NCI-H2029 treated with DMSO at 0.1 percent for 48 hours (cell line): ENCODE data around the gene CILP.

Source experiments
- DNase-seq: peaks from one replicate; lab custom pipeline; 2025; lab: John Stamatoyannopoulos, UW

Gene CILP

DNA sequence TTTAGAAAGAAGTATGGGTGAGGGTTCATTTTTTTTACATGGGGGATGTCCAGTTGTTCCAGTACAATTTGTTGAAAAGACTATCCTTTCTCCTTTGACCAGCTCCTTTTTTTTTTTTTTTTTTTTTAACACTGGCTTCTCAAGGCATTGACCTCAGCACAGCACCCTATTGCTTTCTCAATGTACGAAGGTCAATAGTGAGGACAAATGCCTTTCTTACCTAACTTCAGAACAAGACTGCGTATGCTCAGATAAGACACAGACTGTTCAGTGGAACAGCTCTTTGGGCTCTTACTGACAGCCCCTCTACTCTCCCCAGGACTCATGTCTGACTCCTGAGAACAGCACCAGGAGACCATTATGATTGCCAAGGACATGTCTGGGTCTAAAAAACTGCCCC lies 10.4 kb upstream of the CILP start:
- DNase-seq = no peak

DNA sequence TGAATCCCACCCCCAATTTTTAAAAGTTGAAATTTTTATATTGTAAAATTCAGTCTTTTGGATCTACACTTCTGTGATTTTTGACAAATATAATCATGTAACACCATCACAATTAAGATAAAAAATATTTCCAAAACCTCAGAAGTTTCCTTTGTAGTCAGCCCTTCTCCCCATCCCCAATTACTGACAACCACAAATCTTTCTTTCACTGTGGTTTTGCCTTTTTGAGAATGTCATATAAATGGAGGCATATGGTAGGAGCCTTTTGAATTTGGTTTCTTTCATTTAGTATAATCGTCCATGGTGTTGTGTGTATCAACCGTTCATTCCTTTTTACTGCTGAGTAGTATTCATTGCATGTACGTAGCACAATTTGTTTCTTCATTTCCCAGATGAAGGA lies 7.9 kb upstream of the CILP start:
- DNase-seq = no peak

DNA sequence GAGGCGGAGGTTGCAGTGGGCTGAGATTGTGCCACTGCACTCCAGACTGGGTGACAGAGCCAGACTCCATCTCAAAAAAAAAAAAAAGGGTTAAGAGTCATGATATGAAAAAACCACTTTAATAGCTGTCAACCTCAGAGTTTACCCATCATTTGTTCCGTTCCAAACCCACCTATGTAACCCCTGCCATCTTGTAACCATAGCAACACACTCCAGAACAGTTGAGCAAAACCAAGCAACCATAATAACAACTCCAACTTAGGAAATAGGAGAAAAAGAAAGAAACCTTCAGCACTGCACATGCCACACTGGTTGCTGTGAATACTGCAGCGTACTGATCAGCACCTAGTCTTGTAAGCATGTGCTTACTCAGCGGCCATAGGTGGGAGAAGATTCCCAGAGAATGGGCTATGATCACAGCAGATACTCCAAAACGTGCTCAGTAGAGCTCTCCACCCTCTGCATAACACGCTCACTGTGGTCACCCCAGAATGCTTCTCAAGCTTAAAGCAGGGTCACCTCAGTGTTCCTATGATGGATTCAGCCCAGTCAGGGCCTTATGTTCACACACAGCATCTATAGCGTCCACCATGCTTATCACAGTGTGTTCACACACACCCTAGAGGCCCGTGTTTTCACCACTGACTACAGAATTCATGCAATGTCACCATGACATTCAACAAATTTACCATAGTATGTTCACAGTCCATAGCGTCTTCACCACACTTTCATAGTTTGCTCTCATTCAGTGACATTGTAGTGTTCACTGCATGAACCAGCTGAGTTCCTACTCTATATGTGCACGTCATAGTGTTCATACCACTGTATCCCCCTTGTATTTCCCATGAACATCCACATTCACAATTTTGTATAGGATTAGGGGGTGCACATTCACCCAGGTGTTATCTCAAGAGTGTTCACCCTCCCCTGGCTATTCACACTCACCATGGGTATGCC lies 6.5 kb upstream of the CILP start:
- no peak for DNase-seq

DNA sequence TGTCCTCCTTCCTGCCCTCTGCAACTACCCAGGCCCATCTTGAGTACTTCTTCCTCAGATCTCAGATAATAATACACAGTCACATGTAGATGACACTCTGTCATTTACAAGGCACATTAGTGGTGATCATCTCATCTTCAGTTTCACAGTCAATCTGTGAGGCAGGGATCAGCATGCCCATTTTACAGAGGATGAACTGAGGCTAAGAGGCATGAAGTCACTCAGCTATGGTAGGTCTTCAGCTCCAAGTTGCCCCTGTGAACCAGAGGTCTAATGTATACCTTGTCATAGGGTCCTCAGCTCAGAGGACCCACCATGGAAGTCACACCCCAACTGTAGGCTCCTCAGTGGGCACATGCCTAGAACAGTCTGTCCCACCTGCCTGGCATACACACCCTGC lies 4.2 kb upstream of the CILP start:
- no peak for DNase-seq

DNA sequence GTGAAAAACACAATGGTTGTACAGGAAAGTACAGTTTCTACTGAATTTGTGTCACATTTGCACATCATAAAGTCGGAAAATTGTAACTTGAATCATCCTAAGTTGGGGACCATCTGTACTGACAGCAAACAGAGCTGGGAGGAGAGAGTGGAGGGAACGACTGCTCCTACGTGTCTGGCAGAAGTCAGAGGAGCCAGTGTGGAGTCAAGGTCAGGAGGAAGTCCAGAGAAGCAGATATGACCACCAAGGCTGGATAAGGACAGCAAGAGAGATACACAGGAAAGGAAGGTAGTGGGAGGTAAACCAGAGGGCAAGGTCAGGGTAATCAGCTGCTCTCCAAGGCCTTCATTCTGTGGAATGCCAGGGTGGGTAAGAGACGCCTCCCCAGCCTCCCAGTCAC lies 2.7 kb upstream of the CILP start:
- DNase-seq = no peak

DNA sequence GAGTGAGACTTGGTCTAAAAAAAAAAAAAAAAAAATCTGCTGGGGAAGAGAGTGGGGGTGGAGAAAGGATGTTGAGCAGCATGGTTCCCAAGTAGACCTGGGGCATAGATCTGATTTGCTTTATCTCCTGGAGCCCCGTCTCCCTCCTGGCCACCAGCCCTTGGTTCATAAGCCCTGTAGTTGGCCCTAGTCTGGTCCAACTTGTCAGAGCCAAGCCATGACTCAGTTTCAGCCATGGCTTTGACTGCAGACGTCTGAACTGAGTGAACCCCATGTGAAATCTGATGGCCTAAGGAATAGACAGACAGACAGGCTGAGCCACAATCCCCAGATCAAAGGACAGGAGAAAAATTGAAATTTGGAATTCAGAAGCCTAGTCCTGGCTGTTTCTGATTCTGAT lies 2.0 kb upstream of the CILP start:
- DNase-seq = no peak

DNA sequence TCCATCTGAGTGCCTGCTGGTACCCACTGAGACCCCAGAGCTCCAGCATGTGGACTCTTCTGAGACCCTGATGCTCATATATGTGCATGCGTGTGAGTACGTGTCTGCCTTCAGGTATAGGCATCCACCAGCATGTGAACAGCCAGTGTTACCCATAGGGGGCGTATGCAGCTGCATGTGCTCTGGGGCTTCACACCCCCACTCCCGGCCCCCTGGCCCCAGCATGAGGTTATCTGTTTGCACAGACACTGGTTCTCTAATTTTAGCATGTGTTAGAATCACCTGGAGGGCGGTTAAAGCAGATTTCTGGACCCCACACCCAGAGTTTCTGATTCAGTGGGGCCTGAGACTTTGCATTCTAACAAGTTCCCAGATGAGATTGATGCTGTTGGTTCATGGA lies 824 bp upstream of the CILP start:
- DNase-seq = no peak

DNA sequence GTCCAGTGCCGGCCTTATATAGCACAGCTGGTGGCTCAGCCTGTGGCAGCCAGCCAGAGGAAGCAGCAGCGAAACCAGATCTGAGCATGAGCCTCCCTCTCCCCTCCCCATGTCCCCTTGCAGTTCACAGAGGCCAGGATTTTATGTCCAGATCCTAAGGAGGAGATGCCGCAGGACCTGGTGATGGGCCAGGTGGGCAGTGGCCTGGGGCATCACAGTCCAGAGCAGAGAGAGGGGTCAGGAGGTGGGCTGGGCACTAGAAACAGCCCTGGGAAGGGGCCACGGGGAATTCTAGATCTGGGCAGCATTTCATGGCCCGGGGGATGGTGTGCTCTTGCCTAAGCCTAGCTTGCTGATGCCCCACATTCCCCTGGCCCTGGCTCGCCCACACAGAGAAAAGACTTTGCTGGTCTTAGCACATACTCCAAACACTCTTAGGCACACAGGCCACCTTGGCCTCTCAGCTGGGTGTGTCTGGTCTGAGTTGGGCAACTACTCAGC lies 259 bp upstream of the CILP start:
- DNase-seq = no peak

DNA sequence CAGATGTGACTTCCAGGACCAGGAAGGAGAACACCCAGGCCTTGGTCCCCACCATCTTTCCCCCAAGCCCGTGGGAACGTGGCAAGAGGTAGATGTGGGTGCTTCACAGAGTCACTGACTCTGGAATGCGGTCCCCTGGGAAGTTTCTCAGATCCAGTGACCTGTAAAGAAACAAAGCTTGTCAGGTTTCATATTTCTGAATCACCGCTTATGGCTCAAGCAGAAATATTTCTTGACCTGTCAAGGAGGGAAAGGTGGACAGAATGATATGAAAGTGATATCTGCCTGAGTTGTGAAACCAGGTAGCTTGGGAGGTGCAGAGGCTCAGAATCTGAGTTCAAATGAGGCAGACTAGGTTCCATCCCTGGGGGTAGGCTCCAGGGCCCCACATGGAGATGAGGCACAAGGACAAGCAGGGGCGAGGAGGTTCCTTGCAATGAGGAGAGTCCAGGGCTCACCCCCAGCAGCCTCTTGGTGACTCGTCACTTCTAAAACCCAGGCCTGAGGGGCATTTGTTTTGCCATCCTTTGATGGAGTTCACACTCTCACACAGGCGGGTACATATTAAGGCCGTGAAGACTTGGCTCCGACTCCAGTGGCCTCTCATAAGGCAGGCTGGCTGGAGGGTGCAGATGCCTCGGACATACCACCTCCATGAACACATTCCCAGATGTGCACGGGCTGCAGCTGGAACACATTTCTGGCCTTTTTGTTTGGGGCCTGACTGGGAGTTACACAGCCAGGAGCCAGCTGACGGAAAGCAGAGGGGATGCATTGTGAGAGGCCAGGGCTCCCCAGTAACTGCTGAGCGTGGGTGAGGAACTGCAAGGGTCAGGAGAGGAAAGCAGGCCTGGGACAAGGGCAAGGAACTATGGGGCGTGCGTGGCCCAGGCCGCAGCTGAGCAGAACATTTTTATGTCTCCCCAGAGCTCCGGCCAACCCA lies 1.3 kb downstream of the CILP start:
- no peak for DNase-seq

DNA sequence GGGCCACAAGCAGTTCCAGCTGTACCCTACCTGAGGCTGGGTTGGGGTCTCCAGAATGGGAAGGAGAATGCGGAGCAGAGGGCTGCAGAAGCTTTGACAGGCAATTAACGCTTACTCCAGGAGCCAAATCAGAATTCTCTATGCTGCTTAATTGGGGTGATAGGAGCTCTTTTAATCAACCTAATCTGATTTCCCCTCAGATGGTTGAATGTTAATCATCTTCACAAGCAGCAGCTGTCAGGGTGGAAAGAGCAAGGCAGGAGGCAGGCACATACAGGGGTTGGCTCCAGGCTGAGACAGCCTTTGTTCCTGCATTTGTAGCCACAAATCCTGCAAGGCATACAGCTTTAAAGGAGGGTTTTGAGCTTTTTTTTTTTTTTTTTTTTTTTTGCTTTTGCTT lies 2.6 kb downstream of the CILP start:
- no peak for DNase-seq

DNA sequence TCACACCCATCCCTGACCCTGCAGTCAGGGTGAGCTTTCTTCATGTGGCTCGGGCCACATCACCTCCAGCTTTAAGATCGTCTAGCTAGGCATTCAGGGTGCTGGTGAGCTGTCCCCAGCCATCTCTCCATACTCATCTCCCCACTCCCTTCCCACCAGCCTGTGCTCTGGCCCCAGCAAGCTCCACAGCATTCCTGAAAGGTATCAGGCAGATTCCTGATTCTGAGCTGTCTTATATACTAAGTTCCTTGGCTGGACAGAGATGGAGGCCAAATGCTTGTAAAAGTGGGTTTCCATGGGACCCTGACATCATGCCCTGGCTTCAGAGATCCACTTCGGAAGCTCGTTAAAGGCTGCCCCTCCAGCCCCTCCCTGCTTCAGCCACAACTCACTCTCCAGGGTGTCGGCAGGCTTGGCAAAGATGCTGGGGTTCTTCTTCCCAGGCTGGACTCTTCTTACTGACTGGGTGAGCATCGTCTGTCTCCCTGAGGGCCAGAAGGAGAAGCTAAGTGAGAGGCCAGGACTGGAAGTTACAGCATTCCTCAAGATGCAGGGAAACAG lies 3.9 kb downstream of the CILP start:
- DNase-seq = no peak

DNA sequence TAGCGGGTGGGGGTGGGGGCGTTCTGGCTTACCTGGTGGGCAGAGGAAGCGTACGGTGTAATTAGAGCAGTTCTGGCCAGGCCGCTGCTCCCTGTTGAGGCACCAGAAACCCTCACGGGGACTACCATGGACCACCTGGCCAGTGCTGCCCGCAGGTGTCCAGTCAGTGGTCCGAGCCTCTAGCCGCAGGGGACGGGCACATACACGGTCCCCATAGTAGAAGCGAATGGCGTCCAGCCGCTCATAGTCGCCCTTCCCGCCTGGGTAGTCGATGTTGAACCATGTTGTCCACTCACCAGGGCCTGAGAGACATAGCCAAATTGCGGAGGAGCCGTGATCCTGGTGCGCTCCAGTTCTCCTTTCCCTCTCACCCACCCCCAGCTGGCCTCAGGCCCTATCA lies 4.5 kb downstream of the CILP start:
- DNase-seq = no peak

DNA sequence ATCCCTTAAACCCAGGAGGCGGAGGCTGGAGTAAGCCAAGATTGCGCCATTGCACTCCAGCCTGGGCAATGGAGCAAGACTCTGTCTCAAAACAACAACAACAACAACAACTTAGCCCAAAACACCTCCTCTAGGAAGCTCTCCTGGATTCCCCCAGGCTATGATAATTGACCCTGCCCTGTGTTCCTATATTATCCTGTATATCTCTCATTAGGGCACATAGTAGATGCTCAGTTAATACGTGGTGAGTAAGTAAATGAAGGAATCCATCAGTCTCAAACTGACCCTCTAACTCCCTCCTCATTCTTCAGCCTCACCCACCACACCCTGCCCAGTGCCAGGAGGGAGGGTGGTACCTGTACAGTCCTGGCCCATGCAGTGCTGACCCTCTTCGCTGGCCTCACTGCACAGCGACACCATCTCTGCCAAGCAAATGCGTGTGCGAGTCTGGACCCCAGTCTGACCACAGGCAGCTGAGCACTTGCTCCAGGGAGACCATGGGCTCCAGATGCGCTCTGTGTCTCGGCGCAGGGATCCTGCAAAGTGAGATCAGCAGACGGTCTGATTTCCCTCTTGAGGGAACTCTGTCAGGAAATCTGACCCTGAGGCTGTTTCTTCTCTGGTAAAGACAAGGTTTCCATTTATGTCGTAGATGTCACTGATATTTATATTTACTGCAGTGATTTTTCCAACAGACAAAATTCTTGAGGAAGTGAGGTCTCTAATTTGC lies 6.2 kb downstream of the CILP start:
- no peak for DNase-seq

DNA sequence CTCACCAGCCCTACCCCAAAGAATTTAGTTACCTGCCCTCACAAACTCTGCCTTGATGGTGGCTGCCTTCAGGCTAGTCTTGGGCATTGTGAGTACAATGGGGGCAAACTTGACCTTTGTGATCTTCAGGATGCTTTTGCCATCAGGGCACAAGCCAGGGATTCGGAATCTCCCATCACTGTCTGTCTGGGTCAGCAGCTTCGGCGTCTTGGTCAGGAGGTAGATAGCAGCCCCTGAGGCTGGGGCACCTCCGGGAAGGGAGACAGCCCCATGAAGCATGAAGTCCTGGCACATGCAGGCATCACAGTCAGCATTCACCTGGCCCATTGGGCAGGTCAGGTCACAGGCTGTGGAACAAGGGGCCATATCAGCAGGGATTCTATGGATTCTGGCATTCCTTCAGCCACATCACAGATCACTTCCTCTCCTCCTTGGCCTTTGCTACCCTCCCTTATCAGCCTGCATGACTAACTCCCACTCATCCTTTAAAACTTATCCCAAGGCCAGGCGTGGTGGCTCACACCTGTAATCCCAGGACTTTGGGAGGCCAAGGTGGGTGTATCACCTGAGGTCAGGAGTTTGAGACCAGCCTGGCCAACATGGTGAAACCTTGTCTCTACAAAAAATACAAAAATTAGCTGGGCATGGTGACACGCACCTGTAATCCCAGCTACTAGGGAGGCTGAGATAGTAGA lies 6.9 kb downstream of the CILP start:
- no peak for DNase-seq

DNA sequence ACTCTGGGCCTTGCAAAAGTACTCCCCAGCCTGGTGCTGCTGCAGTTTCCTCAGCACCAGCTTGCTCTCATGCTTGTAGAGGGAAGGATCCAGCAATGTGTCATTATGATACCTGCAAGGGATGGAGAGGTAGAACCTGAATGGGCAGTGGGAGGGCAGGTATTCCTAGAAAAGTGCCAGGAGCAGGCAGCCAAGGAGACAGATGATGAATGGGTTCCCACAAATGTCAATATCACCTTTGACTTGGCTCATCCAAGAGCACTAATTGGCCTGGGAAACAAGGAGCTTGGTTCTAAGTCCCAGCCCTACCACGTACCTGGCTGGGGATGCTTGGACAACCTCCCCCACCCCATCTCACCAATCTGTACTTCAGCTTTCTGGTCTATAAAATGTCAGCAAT lies 9.4 kb downstream of the CILP start:
- no peak for DNase-seq

DNA sequence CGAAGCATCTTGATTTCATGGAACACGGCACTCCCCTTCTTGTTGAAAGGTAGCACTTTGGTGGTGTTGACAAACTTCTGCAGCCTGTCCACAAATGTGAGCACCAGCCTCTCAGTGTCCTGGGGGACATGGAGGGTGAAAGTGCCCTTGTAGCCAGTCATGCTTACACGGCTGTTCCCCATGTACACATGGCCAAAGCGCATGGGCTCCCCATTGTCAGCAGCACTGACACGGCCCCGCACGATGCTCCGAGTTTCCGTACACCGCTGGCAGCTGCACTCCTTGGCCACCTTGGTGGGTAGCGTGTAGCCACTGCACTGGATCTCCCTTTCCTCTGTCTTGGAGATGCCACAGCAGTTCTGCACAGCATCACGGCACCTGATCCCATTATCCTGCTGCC lies 12.7 kb downstream of the CILP start:
- DNase-seq = no peak

DNA sequence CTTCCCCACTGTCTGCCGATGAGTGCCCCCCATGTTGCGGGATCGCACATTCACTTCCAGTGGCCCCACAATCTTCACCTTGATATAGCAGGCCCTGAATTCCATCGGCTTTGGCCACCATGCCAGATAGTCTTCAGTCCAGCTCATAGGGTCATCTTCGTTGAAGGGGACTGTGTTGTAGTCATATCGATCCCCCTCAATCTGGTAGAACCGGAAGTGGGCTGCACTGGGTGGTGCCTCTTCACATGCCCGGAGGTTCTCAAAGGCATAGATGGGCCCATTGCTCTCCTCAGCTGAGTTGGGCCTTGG lies 14.0 kb downstream of the CILP start:
- DNase-seq = no peak

DNA sequence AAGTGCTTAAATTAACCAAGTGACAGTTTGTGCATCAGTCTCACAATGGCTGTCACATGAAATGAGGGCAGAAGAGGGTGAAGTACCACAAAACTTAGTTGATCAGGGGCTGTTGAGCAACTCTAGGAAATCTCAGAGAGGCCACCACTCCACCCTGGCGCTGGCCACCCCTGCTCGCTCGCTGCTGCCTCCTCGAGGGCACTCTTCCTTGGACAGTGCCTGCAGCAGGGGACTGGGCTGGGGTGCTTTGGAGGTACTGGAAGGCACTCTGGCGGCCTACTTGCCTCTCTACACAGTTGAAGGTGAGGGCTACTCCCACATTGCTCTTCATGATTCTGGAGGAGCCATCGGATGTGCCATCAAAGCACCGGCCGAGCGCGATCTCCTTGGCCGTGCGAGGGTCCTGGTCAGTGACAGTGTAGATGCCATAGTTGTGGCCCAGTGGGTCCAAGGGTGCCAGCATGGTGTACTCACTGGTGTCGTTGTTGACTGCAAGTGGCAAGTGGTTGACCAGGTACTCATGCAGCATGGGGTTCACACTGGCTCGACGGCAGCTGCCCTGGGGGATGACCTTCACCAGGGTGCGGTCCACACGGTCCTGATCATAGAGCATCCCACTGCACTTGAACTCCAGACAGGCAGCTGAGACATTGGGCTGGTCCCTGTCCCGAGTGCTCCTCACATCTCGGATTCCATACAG lies 14.5 kb downstream of the CILP start:
- no peak for DNase-seq

DNA sequence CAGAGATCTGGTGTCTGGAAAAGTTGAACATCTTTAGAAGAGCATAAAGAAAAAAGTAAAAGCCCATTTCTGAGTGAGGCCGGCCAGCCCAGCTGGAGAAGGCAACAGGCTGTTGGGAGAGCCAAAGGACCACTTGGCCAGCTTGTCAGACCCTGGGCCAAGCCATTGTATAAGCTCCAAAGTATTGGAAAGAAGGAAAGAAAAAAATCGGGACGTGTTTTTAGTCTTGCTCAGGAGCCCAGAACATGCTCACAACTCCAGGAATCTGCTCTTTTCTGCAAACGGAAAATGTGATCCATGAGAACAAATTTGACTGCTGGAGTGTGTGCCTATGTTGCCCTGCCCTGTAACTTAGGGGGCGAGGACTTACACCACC lies 15.7 kb downstream of the CILP start:
- no peak for DNase-seq

DNA sequence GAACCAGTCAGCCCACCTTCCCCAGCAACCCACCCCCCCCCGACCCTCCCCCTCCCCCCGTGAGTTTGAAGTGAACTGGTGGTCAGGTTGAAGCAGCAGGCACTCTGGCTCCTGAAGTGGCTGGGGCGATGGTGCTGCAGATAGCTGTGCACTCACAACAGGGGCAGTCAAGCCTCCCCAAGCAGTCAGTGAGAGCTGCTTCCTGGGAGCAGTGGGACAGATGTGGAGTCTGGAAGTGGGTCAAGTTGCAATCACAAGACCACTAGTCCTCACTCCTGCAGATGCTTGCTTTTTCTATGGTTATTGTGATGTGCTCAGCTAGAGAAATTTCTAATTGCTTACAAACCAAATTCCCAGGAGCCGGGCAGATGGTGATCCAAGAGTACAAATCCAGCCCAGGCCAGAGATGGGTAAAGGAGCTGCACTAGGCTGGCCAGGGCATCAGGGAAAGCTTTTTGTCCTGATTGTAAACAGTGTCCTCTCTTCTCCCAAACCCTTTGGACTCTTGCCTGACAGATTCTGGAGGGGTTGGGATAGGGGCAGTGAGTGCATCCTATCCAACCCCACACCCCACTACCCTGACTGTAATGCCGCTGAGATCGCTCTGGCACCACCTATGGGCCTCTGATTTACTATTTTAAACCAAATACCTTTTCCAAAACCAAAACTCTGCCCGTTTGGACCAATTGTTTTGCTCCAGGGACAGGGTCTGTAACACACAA lies 16.3 kb downstream of the CILP start:
- DNase-seq = no peak
